HepG2 (cell line): ENCODE data around the gene PTPN5. TPM values are rescaled to one million over a fixed set of nuclear protein-coding genes. Genes with fewer than 3 reads are reported as not detected.

Experiments used
- ATAC-seq: fragments of 200-7000 bp; cut with Tn5 transposase; 3 replicates; pipeline ENCODE4 v1.9.1; 2020; ENCODE audit warnings: mild to moderate bottlenecking, moderate library complexity
- BruUV-seq: library from RNA; stranded (reverse); fragments of 400-500 nt; replicated peaks from 2 replicates; lab custom pipeline; 2021; lab: Mats Ljungman, UMichigan
- CTCF ChIA-PET: fragments of 300-600 bp; formaldehyde crosslinking; extraction: SDS; loops from one replicate; lab custom pipeline; 2021; ENCODE audit warnings: low total read pairs, inconsistent platforms, low intra/inter-chr PET ratio; lab: Yijun Ruan, JAX
- POLR2A ChIA-PET: fragments of 350-600 bp; sonication (Branson Sonifier 250); formaldehyde crosslinking; loops from one replicate; lab custom pipeline; 2020; ENCODE audit warnings: antibody characterized with exemption, inconsistent platforms; lab: Yijun Ruan, JAX
- DNase-seq: peaks from one replicate; pipeline ENCODE4 v3.0.0-alpha.2; 2015; ENCODE audit warnings: low spot score
- FAIRE-seq: peaks from 3 replicates; lab custom pipeline; 2011; peaks lifted over from hg19 to GRCh38; lab: Jason Lieb, UNC
- H2AFZ ChIP-seq: one replicate; pipeline ENCODE4 v1.6.1; 2011; ENCODE audit warnings: low read length, inconsistent platforms
- H3K27ac ChIP-seq: fragments of 300-600 bp; 3 replicates; pipeline ENCODE4 v1.8.0; 2011; ENCODE audit warnings: mixed run types, mild to moderate bottlenecking, mixed read lengths, low read length, inconsistent platforms; ENCODE audit not compliant: insufficient read depth; ENCODE audit errors: extremely low read length
- H3K27me3 ChIP-seq, 2 experiments: fragments of 200-600 bp in 1 of 2; 2 replicates in 1 of 2; 3 replicates in 1 of 2; pipeline versions ENCODE4 v1.6.0 to v1.8.0; 2011; ENCODE audit warnings: low read length in 2 of 2, mild to moderate bottlenecking in 2 of 2, moderate library complexity in 2 of 2, inconsistent platforms in 1 of 2; ENCODE audit not compliant: insufficient read depth in 2 of 2, control insufficient read depth in 1 of 2
- H3K36me3 ChIP-seq, 2 experiments: fragments of 200-600 bp in 1 of 2; replicated peaks in 1 of 2; 2 replicates in 1 of 2; 3 replicates in 1 of 2; pipeline versions ENCODE4 v1.5.1 to v1.8.0; 2011; ENCODE audit warnings: low read length in 2 of 2, inconsistent platforms in 1 of 2; ENCODE audit not compliant: insufficient read depth in 2 of 2, control insufficient read depth in 1 of 2
- H3K4me1 ChIP-seq: 2 replicates; pipeline ENCODE4 v1.5.1; 2012; ENCODE audit warnings: low read length, inconsistent platforms; ENCODE audit not compliant: insufficient read depth
- H3K4me2 ChIP-seq: 2 replicates; pipeline ENCODE4 v1.6.0; 2011; ENCODE audit warnings: low read depth, low read length, inconsistent platforms
- H3K4me3 ChIP-seq, 3 experiments: fragments of 200-600 bp in 1 of 3; sonication (generic), shearing (Covaris generic) in 1 of 3; replicated peaks in 1 of 3; 2 replicates each; pipeline ENCODE4 v1.5.1; 2011 to 2016; ENCODE audit warnings: low read length in 3 of 3, inconsistent platforms in 2 of 3, low read depth in 2 of 3, mild to moderate bottlenecking in 2 of 3, control low read depth in 1 of 3, mixed read lengths in 1 of 3; ENCODE audit not compliant: insufficient read depth in 1 of 3
- H3K79me2 ChIP-seq: one replicate; pipeline ENCODE4 v1.6.1; 2011; ENCODE audit warnings: low read length, inconsistent platforms; ENCODE audit not compliant: insufficient read depth
- H3K9ac ChIP-seq: 2 replicates; pipeline ENCODE4 v1.6.0; 2011; ENCODE audit warnings: mild to moderate bottlenecking, low read depth, low read length, inconsistent platforms; ENCODE audit not compliant: insufficient read depth
- H3K9me3 ChIP-seq: 2 replicates; pipeline ENCODE4 v1.5.1; 2012; ENCODE audit warnings: mild to moderate bottlenecking, low read length
- H4K20me1 ChIP-seq: 2 replicates; pipeline ENCODE4 v1.6.0; 2011; ENCODE audit warnings: inconsistent platforms, mild to moderate bottlenecking, low read length, moderate library complexity; ENCODE audit not compliant: insufficient read depth
- ATF7 ChIP-seq, 2 experiments: fragments of 450-650 bp in 1 of 2; sonication (generic) in 1 of 2; formaldehyde crosslinking in 1 of 2; IDR thresholded peaks; 2 replicates each; pipeline versions ENCODE4 v1.4.0 to v1.6.1; 2016 to 2020; ENCODE audit warnings: antibody characterized with exemption in 1 of 2, mild to moderate bottlenecking in 1 of 2, missing genetic modification reagents in 1 of 2
- CREB1 ChIP-seq, 2 experiments: fragments of 450-650 bp in 1 of 2; IDR thresholded peaks; 2 replicates each; pipeline ENCODE4 v1.6.1; 2016 to 2017; ENCODE audit warnings: control low read depth in 1 of 2, mild to moderate bottlenecking in 1 of 2, missing compliant biosample characterization in 1 of 2, missing genetic modification characterization in 1 of 2
- EED ChIP-seq: sonication (generic); formaldehyde crosslinking; IDR thresholded peaks from 2 replicates; pipeline ENCODE4 v1.5.0; 2020; ENCODE audit warnings: mild to moderate bottlenecking, missing genetic modification reagents
- IRX3 ChIP-seq: sonication (generic); formaldehyde crosslinking; IDR thresholded peaks from 2 replicates; pipeline ENCODE4 v1.8.1; 2023; ENCODE audit warnings: mild to moderate bottlenecking, low read depth, missing genetic modification reagents, borderline replicate concordance
- MEIS2 ChIP-seq: sonication (generic); formaldehyde crosslinking; IDR thresholded peaks from 2 replicates; pipeline ENCODE4 v1.9.0; 2021; ENCODE audit warnings: mild to moderate bottlenecking, missing genetic modification reagents
- NFKBIZ ChIP-seq: IDR thresholded peaks from 2 replicates; pipeline ENCODE4 v1.6.1; 2018; ENCODE audit warnings: missing genetic modification reagents, missing compliant biosample characterization
- POLR2AphosphoS5 ChIP-seq: IDR thresholded peaks from 2 replicates; pipeline ENCODE4 v1.6.1; 2012; ENCODE audit warnings: low read depth, low read length
- ZNF75D ChIP-seq: sonication (generic); formaldehyde crosslinking; IDR thresholded peaks from 2 replicates; pipeline ENCODE4 v1.8.1; 2023; ENCODE audit warnings: missing genetic modification reagents, mild to moderate bottlenecking, borderline replicate concordance
- ZNF850 ChIP-seq: sonication (generic); formaldehyde crosslinking; conservative IDR thresholded peaks from 2 replicates; pipeline ENCODE4 v1.9.0; 2021; ENCODE audit warnings: mild to moderate bottlenecking, missing genetic modification reagents
- ZSCAN22 ChIP-seq: sonication (generic); formaldehyde crosslinking; IDR thresholded peaks from 2 replicates; pipeline ENCODE4 v1.4.0; 2020; ENCODE audit warnings: mild to moderate bottlenecking, missing genetic modification reagents
- WGBS: methylation state at CpG from one replicate; pipeline ENCODE4 v1.1.6; 2017; ENCODE audit warnings: low lambda C conversion rate; 5-methylcytosine and 5-hydroxymethylcytosine counted together
- in situ Hi-C: cut with HindIII; loops from 2 replicates; pipeline ENCODE4 v1.10.0; 2017; ENCODE audit warnings: low pct_unique_long_range_greater_than_20kb; ENCODE audit not compliant: extremely low pct_ligation_motif_present
- intact Hi-C: fragments of 100-400 bp; cut with micrococcal nuclease; formaldehyde crosslinking; loops from one replicate; pipeline ENCODE4 v1.10.0; 2022; ENCODE audit not compliant: unreplicated experiment
- polyA plus RNA-seq, 8 experiments: library from polyadenylated mRNA; depleted of rRNA in 3 of 8; stranded (reverse) in 7 of 8; unstranded in 1 of 8; fragments of >200 nt; fragmentation: Illumina TruSeq in 4 of 8; extraction: Trizol in 4 of 8; gene quantifications; 2 replicates each; pipeline versions ENCODE4 v1.2.1 to v1.2.3, GENCODE V29; 2011 to 2016; ENCODE audit warnings: low read depth in 4 of 8, missing spikeins in 1 of 8, mixed read lengths in 1 of 8; ENCODE audit not compliant: insufficient read depth in 1 of 8
- total RNA-seq, 5 experiments: library from RNA; depleted of rRNA; stranded (reverse); fragments of >200 nt; fragmentation: Illumina TruSeq; extraction: Trizol; gene quantifications; 2 replicates each; pipeline ENCODE4 v1.2.3, GENCODE V29; 2016; ENCODE audit warnings: low read depth in 1 of 5
- TF ChIP-seq, protein P1 (sequence below): sonication (generic); formaldehyde crosslinking; IDR thresholded peaks from 2 replicates; pipeline ENCODE4 v1.5.1; 2020; ENCODE audit warnings: mild to moderate bottlenecking, missing genetic modification reagents, moderate library complexity
- TF ChIP-seq, protein P2 (sequence below): sonication (generic); formaldehyde crosslinking; IDR thresholded peaks from 2 replicates; pipeline ENCODE4 v1.4.0; 2020; ENCODE audit warnings: missing genetic modification reagents
- TF ChIP-seq, protein P3 (sequence below): sonication (generic); formaldehyde crosslinking; IDR thresholded peaks from 2 replicates; pipeline ENCODE4 v1.4.0; 2020; ENCODE audit warnings: missing genetic modification reagents

PTPN5 gene
- total and polyA plus RNA-seq, 2 of the 13 experiments (the other 11 are each of a cell fraction or from before 2014, with no cell fraction given), result not detected

DNA sequence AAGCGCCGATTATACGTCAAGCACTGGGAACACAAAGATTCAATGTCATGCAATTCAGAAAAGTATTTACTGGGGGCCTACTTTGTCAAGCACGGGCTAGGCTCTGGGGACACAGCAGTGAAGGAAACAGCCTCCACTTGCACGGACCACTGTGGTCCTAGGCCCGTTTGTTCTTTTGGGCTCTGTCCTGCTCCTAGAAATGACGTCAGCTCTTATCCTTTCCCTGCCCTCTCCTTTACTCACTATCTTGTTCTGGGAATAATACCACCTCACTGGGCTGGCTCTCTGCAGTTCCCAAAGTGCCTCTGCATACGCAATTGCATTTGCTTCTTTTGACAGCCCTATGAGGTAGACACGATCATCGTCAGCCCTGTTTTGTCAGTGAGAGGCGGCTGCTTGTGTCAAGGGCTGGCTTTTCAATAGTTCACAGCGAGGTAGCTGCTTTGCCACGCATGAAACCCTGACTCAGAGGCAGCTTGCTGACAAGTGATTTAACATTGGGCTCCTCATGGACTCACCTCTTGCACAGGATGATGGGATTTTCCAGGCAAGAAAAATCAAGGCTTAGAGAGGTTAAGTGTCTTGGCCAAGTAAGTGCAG is 42.7 kb downstream of the PTPN5 start:
- Histone ChIP-seq H3K79me2 (no peaks in the 10 kb centered on the region), H2AFZ (no peak overlapping the region), H3K9me3 (no peaks in the 10 kb centered on the region), H4K20me1 (no peaks in the 10 kb centered on the region), H3K4me1 (peaks cover 12% of the 10 kb centered on the region), H3K4me3 (no peak overlapping the region), H3K36me3 (no peaks in the 10 kb centered on the region), H3K27ac (no peak overlapping the region), H3K27me3 (peaks cover 5 to 33% of the 10 kb centered on the region in 2 experiments; a peak in 4 of 5 replicates), H3K4me2 (no peak overlapping the region), H3K9ac (no peak overlapping the region)
- TF ChIP-seq, protein P1, sequence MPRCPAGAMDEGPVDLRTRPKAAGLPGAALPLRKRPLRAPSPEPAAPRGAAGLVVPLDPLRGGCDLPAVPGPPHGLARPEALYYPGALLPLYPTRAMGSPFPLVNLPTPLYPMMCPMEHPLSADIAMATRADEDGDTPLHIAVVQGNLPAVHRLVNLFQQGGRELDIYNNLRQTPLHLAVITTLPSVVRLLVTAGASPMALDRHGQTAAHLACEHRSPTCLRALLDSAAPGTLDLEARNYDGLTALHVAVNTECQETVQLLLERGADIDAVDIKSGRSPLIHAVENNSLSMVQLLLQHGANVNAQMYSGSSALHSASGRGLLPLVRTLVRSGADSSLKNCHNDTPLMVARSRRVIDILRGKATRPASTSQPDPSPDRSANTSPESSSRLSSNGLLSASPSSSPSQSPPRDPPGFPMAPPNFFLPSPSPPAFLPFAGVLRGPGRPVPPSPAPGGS (CRISPR knock-in tag), result no peak
- TF ChIP-seq CREB1 (IDR thresholded peaks at IDR 0.05), result peak; percentile 80
- TF ChIP-seq CREB1 (CRISPR knock-in tag; IDR thresholded peaks at IDR 0.05), result no peak
- peak; percentile 91 for TF ChIP-seq ATF7 (IDR thresholded peaks at IDR 0.05)
- no peak for TF ChIP-seq ATF7 (CRISPR knock-in tag; IDR thresholded peaks at IDR 0.05)
- BruUV-seq, result no TSS peak
- in situ Hi-C loops, result no loop called here
- WGBS, result 28% methylated on average over 13 of the region's 13 CpGs
- FAIRE-seq (no peak), ATAC-seq (no peak), DNase-seq (no peak)
- ChIA-PET CTCF (no interaction called here), POLR2A (no interaction called here)
- intact Hi-C loops, result no loop called here

DNA sequence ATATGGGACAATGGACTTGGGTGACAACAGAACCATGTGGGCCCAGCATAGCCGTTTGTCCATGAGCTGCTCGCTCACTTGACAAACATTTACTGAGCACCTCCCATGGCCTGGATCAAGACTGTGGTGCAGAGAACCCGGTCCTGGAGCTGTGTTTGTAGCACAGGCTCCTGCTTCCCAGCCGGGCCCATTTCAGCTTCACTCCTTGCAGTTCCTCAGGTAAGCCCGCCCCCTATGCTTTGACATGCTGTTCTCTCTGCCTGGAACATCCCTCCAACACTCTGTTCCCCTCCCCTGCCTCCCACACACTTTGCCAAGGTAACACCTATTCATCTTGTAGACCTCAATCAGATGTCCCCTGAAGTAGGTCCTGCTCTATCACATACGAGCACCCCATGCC is 46.3 kb downstream of the PTPN5 start:
- CTCF ChIA-PET, result no interaction called here
- no TSS peak for BruUV-seq
- no peak for TF ChIP-seq IRX3 (CRISPR knock-in tag)
- no peak for TF ChIP-seq NFKBIZ
- TF ChIP-seq, protein P2, sequence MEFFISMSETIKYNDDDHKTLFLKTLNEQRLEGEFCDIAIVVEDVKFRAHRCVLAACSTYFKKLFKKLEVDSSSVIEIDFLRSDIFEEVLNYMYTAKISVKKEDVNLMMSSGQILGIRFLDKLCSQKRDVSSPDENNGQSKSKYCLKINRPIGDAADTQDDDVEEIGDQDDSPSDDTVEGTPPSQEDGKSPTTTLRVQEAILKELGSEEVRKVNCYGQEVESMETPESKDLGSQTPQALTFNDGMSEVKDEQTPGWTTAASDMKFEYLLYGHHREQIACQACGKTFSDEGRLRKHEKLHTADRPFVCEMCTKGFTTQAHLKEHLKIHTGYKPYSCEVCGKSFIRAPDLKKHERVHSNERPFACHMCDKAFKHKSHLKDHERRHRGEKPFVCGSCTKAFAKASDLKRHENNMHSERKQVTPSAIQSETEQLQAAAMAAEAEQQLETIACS (CRISPR knock-in tag), result no peak
- no peak for TF ChIP-seq MEIS2 (CRISPR knock-in tag)
- TF ChIP-seq POLR2AphosphoS5, result no peak
- no peak for TF ChIP-seq ZNF75D (CRISPR knock-in tag)
- TF ChIP-seq ZNF850 (CRISPR knock-in tag), result no peak
- TF ChIP-seq ZSCAN22 (CRISPR knock-in tag), result no peak
- no peak for TF ChIP-seq EED (CRISPR knock-in tag)
- TF ChIP-seq, protein P3, sequence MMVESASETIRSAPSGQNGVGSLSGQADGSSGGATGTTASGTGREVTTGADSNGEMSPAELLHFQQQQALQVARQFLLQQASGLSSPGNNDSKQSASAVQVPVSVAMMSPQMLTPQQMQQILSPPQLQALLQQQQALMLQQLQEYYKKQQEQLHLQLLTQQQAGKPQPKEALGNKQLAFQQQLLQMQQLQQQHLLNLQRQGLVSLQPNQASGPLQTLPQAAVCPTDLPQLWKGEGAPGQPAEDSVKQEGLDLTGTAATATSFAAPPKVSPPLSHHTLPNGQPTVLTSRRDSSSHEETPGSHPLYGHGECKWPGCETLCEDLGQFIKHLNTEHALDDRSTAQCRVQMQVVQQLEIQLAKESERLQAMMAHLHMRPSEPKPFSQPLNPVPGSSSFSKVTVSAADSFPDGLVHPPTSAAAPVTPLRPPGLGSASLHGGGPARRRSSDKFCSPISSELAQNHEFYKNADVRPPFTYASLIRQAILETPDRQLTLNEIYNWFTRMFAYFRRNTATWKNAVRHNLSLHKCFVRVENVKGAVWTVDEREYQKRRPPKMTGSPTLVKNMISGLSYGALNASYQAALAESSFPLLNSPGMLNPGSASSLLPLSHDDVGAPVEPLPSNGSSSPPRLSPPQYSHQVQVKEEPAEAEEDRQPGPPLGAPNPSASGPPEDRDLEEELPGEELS (CRISPR knock-in tag), result no peak

More for the DNA sequence above, 46.3 kb downstream of the PTPN5 start:
- Histone ChIP-seq H3K27ac (no peak overlapping the region), H2AFZ (no peak overlapping the region), H3K4me1 (peaks cover 12% of the 10 kb centered on the region), H3K4me3 (no peak overlapping the region), H3K9ac (no peak overlapping the region), H3K9me3 (no peaks in the 10 kb centered on the region), H3K79me2 (no peaks in the 10 kb centered on the region), H3K36me3 (no peaks in the 10 kb centered on the region), H4K20me1 (no peaks in the 10 kb centered on the region), H3K27me3 (peaks cover 9 to 52% of the 10 kb centered on the region in 2 experiments; a peak in 4 of 5 replicates), H3K4me2 (no peak overlapping the region)
- POLR2A ChIA-PET, result no interaction called here
- WGBS, result 5% methylated on average over 4 of the region's 6 CpGs
- no peak for DNase-seq
- intact Hi-C loops (no loop called here), in situ Hi-C loops (no loop called here)
- ATAC-seq, result no peak
- FAIRE-seq, result no peak
